ENCODE results near the gene NUPR2.
"Not testable (repeated sequence)": the region's sequence is repeated elsewhere in the genome, so short reads cannot be mapped to it uniquely, and the experiment has no call there.

NUPR2 gene, protein sequence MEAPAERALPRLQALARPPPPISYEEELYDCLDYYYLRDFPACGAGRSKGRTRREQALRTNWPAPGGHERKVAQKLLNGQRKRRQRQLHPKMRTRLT

GRCh38 chr7:56115852-56116538 lies at the start of gene NUPR2:
TSS of gene NUPR2 (minus strand) at chr7:56116417. CDS start at chr7:56116314, 103 bp downstream.
- DNase-seq: no peak

GRCh38 chr7:56157238-56157790 lies 41.1 kb upstream of the NUPR2 start:
- DNase-seq: no peak

- not testable (repeated sequence) for DNase-seq
Observed at GRCh38 chr7:56131062-56131461, 14.8 kb upstream of the NUPR2 start.

DNA sequence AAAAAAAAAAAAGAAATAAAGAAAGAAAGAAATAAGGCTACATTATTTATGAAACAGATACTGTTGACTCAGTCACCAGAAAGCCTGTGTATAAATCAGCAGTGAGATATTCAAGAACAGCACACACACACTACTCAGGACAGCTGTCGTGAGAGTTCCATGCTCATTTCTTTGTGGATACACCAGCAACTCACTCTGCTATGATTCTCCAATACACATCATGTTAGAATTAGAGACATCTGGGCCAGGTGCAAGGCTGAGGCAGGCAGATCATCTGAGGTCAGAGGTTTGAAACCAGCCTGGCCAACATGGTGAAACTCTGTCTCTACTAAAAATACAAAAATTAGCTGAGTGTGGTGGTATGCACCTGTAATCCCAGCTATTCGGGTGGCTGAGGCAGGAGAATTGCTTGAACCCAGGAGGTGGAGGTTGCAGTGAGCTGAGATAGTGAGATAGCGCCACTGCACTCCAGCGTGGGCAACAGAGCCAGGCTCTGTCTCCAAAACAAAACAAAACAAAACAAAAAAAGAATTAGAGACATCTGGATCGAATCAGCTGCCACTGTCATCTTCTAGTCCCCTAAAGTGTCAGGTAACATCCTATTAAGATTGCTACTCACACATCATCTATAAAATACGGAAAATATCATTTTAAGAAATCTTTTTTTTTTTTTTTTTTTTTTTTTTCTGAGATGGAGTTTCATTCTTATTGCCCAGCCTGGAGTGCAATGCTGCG lies 11.2 kb upstream of the NUPR2 start:
- no peak for DNase-seq

GRCh38 chr7:56125831-56126230 lies 9.6 kb upstream of the NUPR2 start:
- no peak for DNase-seq

GRCh38 chr7:56124981-56125380 lies 8.8 kb upstream of the NUPR2 start:
- DNase-seq: no peak

GRCh38 chr7:56121440-56121839 lies 5.2 kb upstream of the NUPR2 start:
- no peak for DNase-seq

- DNase-seq: not testable (repeated sequence)
Observed at GRCh38 chr7:56112244-56112643, 4.0 kb downstream of the NUPR2 start.

DNA sequence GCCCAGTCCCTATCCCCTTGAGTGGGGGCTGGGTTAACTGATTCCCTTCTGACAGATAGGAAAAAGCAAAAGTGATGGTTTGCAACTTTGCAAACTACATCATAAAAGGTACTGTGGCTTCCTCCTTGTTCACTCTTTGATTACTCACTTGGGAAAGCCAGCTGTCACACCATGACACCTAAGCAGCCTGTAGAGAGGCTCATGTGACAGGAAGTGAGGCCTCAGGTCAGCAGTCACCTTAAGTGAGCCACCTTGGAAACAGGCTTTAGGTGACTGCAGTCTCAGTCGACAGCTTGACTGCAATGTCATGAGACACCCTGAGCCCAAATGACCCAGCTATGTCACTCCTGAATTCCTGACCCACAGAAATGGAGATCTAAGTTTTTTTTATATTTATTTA lies 5.6 kb downstream of the NUPR2 start:
- peak; percentile 17 for DNase-seq

DNA sequence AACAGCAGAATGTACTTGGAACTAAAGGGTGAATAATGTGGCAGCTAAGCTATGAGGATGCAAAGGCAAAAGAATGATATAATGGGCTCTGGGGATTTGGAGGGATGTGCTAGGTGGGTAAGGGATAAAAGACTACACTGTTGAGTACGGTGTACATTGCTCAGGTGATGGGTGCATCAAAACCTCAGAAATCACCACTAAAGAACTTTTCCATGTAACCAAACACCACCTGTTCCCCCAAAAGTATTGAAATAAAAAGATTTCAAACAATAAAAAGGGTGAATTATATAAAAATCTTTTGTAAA lies 8.3 kb downstream of the NUPR2 start:
- DNase-seq: no peak

GRCh38 chr7:56106108-56107073 lies 9.8 kb downstream of the NUPR2 start, which contains the start of gene CHCHD2:
TSS of gene CHCHD2 (minus strand) at chr7:56106476. CDS start at chr7:56106413, 63 bp downstream.
- DNase-seq: peak; percentile 96

GRCh38 chr7:56105508-56105907 lies 10.7 kb downstream of the NUPR2 start:
- peak; percentile 35 for DNase-seq

DNA sequence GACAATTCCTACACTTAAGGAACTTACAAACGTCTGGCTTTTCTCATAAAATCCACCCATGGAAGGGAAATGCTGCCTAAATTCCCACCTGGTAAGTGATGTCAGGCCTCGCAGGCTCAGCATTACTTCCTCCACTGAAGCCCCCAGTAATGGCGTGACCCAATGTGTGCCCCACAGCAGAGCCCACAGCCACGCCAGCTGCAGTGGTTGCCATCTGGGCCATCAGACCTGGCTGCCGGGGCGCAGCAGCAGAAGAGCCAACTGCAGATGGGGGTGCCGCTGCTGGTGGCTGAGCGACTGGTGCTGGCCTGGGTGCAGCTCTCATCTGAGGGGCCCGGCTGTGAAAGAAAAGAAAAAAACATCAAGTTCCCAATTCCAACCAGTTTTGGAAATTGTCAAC lies 12.1 kb downstream of the NUPR2 start:
- not testable (repeated sequence) for DNase-seq

GRCh38 chr7:56099653-56100052 lies 16.6 kb downstream of the NUPR2 start:
- DNase-seq: no peak

DNA sequence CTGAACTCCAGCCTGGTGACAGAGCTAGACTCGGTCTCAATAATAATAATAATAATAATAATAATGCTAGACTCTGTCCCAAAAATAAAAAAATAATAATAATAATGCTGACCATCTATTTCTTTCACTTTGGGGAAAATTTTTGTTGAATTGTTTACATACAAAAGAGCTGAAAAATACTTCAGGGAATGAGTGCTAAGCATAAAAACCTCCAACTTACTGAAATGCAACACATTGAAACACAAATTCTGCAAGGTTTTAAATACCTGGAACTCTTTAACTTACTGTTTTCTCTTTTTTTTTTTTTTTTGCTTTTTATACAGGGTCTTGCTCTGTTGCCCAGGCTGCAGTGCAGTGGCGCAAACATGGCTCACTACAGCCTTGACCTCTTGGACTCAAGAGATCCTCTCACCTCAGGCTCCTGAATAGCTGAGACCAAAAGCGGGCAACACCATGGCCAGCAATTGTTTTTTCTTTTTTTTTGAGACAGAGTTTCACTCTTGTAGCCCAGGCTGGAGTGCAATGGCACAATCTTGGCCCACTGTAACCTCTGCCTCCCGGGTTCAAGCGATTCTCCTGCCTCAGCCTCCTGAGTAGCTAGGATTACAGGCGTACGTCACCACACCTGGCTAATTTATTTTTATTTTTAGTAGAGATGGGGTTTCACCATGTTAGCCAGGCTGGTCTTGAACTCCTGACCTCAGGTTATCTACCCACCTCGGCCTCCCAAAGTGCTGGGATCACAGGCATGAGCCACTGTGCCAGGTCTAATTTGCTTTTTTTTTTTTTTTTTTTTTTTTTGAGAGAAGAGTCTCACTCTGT lies 17.8 kb downstream of the NUPR2 start:
- not testable (repeated sequence) for DNase-seq

DNA sequence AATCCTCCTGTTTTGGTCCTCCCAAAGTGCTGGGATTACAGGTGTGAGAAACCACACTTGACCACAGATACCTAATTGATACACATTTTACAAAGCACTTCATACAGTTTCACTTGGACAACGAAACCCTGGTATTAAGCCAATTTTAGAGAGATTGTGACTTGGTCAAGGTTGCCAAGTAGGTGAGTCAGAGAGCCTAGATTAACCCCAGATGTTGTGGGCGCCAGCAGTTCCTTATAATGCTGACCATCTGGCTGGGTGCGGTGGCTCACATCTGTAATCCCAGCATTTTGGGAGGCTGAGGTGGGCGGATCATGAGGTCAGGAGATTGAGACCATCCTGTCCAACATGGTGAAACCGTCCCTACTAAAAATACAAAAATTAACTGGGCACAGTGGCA lies 18.5 kb downstream of the NUPR2 start:
- no peak for DNase-seq

DNA sequence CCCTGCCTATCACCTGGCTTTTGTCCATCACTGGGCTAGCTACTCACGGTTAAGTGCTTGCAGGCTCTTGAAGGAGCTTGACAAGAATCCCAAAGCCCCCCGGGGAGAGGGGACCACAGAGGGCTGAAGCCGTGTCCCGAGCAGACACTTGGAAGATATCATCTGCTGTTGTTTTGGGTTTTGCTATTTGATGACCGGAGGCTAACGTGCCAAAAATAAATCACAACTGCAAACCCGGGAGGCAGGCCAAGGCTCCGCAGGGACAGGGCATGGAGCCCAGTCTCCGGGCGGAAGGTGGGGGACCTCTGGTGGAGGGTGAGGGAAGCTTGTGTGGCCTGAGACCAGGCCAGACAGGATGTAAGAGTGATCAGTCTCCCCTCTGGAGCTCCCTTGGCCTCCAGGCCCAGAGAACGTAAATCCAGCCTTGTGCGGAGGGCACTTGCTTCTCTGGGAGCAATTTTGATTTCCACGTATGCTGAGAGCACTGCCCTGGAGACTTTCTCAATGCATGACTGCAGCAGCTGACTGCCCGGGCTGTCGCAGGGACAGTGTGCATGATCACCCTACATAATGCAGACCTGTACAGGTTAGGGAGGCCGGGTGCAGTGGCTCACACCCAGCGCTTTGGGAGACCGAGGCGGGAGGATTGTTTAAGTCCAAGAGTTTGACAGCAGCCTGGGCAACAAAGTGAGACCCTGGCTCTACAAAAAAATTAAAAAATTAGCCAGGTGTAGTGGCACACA lies 23.3 kb downstream of the NUPR2 start, which contains the start of gene PHKG1:
Gene PHKG1 (minus strand): TSS at position 164 of the 743 bp plus-strand sequence. CDS start 4,011 bp downstream, outside the sequence.
- no peak for DNase-seq

DNA sequence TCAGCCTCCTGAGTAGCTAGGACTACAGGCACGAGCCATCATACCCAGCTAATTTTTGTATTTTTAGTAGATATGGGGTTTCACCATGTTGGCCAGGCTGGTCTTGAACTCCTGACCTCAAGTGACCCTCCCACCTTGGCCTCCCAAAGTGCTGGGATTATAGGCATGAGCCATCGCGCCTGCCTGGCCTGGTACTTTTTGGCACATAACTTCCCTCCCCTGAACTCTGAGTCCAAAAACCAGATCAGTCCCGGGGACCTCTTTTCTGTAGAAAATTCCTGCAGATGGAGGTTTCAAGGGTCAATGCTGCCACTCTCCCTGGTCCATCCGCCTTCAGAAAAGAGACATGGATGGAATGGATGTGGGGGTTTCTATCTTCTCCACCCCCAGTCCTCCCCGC lies 23.8 kb downstream of the NUPR2 start:
- DNase-seq: not testable (repeated sequence)

DNA sequence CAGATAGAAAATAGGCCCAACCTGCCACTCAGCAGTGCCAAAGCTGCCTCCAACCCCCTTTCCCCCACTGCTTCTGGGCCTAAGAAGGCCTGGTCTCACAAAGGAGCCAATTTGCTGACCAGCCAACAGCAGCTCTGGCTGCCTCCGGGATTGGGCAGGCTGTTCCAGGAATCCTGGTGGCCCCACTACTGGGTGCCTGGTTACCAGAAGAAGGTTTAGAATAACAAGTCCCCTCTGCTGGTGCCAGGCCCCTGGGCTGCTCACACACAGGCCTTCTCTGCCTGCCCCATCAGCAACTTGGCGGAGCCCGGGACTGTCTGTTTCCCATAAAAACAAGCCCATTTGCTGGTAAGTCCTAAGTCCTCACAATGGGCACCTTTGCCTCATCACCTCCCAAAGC lies 24.6 kb downstream of the NUPR2 start:
- no peak for DNase-seq

DNA sequence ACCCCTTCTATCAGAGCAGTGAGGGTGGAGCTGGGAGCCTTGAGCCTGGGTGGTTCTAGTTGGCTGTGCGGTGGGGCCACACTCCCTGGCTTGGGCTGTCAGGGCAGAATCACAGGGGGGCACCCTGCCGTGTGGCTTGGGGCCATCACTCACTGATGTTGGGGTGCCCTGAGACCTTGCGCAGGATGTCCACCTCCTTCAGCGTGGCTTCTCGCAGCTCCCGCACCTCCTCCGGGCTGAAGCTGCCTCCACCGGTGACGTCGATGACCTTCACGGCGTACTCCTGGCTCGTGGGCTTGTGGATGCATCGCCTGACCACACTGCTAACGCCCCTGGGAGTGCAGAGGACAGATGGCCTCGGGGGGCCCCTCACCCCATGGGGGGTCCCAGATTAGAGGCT lies 28.8 kb downstream of the NUPR2 start:
- no peak for DNase-seq

DNA sequence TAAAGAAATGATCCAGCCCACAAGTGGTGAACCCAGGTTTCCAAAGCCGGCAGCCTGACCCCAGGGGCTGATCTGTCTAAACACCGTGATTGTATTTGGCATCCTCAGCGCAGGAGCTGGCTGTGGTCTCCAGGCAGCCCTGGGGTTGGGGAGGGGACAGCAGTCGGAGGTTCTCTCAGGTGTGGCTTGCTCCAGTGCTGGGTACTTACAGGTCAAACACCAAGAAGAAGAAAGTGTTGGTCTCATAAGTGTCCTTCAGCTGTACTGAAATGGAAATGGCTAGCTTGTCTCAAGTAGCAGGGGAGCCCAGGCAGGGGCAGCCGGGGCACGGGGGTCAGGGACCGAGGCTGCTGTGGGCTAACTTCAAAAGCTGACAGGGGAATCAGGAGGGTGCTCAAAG lies 29.5 kb downstream of the NUPR2 start:
- no peak for DNase-seq

Data from stimulated activated CD4-positive, alpha-beta T cell treated with anti-CD3 and anti-CD28 coated beads, Interleukin-1b, Interleukin-23, amount 100 ng/mL, for 48 hours (primary cell).